OCI-LY1 (cell line): Measurements from ENCODE around the gene FCGR2B.
"Not testable (repeated sequence)": the region's sequence is repeated elsewhere in the genome, so short reads cannot be mapped to it uniquely, and the experiment has no call there.

Experiments used
- CTCF ChIP-seq: fragments of 200-600 bp; sonication (generic), shearing (Covaris generic); IDR thresholded peaks from 2 replicates; pipeline ENCODE4 v1.5.1; 2017; ENCODE audit warnings: mild to moderate bottlenecking, antibody characterized with exemption, low read length, moderate library complexity, mixed read lengths
- EZH2 ChIP-seq: fragments of 200-600 bp; sonication (generic), shearing (Covaris generic); IDR thresholded peaks from 2 replicates; pipeline ENCODE4 v1.8.0; 2017; ENCODE audit warnings: borderline replicate concordance, mixed run types, mild to moderate bottlenecking, antibody characterized with exemption, low read length, moderate library complexity, mixed read lengths

GRCh38 chr1:161638251-161638993 is 24.5 kb upstream of the FCGR2B start:
- not testable (repeated sequence) for TF ChIP-seq EZH2, CTCF
